HepG2 (cell line): Measurements from ENCODE around the gene WNT5B. TPM values are rescaled to one million over a fixed set of nuclear protein-coding genes. Genes with fewer than 3 reads are reported as not detected.
A peak's percentile ranks its signal among the peaks of the same experiment; 100 is the strongest.

ENCODE experiments used
- AHR ChIP-seq: IDR thresholded peaks from 2 replicates; pipeline ENCODE4 v1.6.1; 2018; ENCODE audit warnings: missing genetic modification reagents, missing compliant biosample characterization
- ARID4A ChIP-seq: sonication (generic); formaldehyde crosslinking; IDR thresholded peaks from 2 replicates; pipeline ENCODE4 v1.5.0; 2020; ENCODE audit warnings: mild to moderate bottlenecking, missing genetic modification reagents, borderline replicate concordance
- CEBPZ ChIP-seq: IDR thresholded peaks from 2 replicates; pipeline ENCODE4 v1.6.1; 2012; ENCODE audit warnings: low read length, improper control_type of control experiment
- HNRNPK ChIP-seq: fragments of 200-400 bp; formaldehyde crosslinking; IDR thresholded peaks from 2 replicates; pipeline ENCODE4 v1.6.1; 2018; ENCODE audit warnings: low read length, low read depth, moderate library complexity, mild to moderate bottlenecking; ENCODE audit not compliant: poor library complexity, severe bottlenecking
- MYPOP ChIP-seq: sonication (generic); formaldehyde crosslinking; IDR thresholded peaks from 2 replicates; pipeline ENCODE4 v1.8.1; 2023; ENCODE audit warnings: mild to moderate bottlenecking, moderate library complexity, missing genetic modification reagents
- SNAPC2 ChIP-seq: sonication (generic); formaldehyde crosslinking; IDR thresholded peaks from 2 replicates; pipeline ENCODE4 v1.8.1; 2022; ENCODE audit warnings: mild to moderate bottlenecking, missing genetic modification reagents
- TFDP2 ChIP-seq: sonication (generic); formaldehyde crosslinking; IDR thresholded peaks from 2 replicates; pipeline ENCODE4 v1.4.0; 2020; ENCODE audit warnings: missing genetic modification reagents
- ZBTB20 ChIP-seq: sonication (generic); formaldehyde crosslinking; IDR thresholded peaks from 2 replicates; pipeline ENCODE4 v1.8.1; 2023; ENCODE audit warnings: missing genetic modification reagents, low read depth, mild to moderate bottlenecking, borderline replicate concordance
- ZMAT3 ChIP-seq: sonication (generic); formaldehyde crosslinking; conservative IDR thresholded peaks from 2 replicates; pipeline ENCODE4 v1.7.0; 2021; ENCODE audit warnings: missing genetic modification reagents
- ZNF17 ChIP-seq: sonication (generic); formaldehyde crosslinking; IDR thresholded peaks from 2 replicates; pipeline ENCODE4 v1.5.0; 2020; ENCODE audit warnings: mild to moderate bottlenecking, missing genetic modification reagents
- ZNF264 ChIP-seq: sonication (generic); formaldehyde crosslinking; IDR thresholded peaks from 2 replicates; pipeline ENCODE4 v1.4.0; 2020; ENCODE audit warnings: missing genetic modification reagents
- ZNF460 ChIP-seq: sonication (generic); formaldehyde crosslinking; IDR thresholded peaks from 2 replicates; pipeline ENCODE4 v1.5.1; 2020; ENCODE audit warnings: missing genetic modification reagents, mild to moderate bottlenecking, borderline replicate concordance
- polyA plus RNA-seq, 8 experiments: library from polyadenylated mRNA; depleted of rRNA in 3 of 8; stranded (reverse) in 7 of 8; unstranded in 1 of 8; fragments of >200 nt; fragmentation: Illumina TruSeq in 4 of 8; extraction: Trizol in 4 of 8; gene quantifications; 2 replicates each; pipeline versions ENCODE4 v1.2.1 to v1.2.3, GENCODE V29; 2011 to 2016; ENCODE audit warnings: low read depth in 4 of 8, missing spikeins in 1 of 8, mixed read lengths in 1 of 8; ENCODE audit not compliant: insufficient read depth in 1 of 8
- total RNA-seq, 5 experiments: library from RNA; depleted of rRNA; stranded (reverse); fragments of >200 nt; fragmentation: Illumina TruSeq; extraction: Trizol; gene quantifications; 2 replicates each; pipeline ENCODE4 v1.2.3, GENCODE V29; 2016; ENCODE audit warnings: low read depth in 1 of 5
- TF ChIP-seq, protein P1 (sequence below): sonication (generic); formaldehyde crosslinking; IDR thresholded peaks from 2 replicates; pipeline ENCODE4 v1.4.0; 2020; ENCODE audit warnings: mild to moderate bottlenecking, low read depth, missing genetic modification reagents
- TF ChIP-seq, protein P2 (sequence below): sonication (generic); formaldehyde crosslinking; IDR thresholded peaks from 2 replicates; pipeline ENCODE4 v1.5.0; 2020; ENCODE audit warnings: missing genetic modification reagents, mild to moderate bottlenecking, borderline replicate concordance

WNT5B gene
- total and polyA plus RNA-seq, 2 of the 13 experiments (the other 11 are each of a cell fraction or from before 2014, with no cell fraction given), result 0.04 TPM; not detected in 1

GRCh38 chr12:1690578-1691122, 61.6 kb downstream of the WNT5B start, which contains the start of gene ADIPOR2 (continued):
- TF ChIP-seq ZNF460 (CRISPR knock-in tag), result no peak
- peak; percentile 100 for TF ChIP-seq HNRNPK
- TF ChIP-seq ZMAT3 (CRISPR knock-in tag), result peak; percentile 76
- TF ChIP-seq CEBPZ, result no peak
- TF ChIP-seq TFDP2, result peak; percentile 80; the same call in 1 of the 2 replicates
- no peak; the same call in 1 of the 2 replicates for TF ChIP-seq SNAPC2 (CRISPR knock-in tag)
- TF ChIP-seq MYPOP (CRISPR knock-in tag), result no peak
- peak; percentile 42; the same call in 1 of the 2 replicates for TF ChIP-seq ZBTB20 (CRISPR knock-in tag)
- TF ChIP-seq ZNF17, result no peak
- TF ChIP-seq ARID4A (CRISPR knock-in tag), result peak; percentile 77; the same call in 1 of the 2 replicates
- TF ChIP-seq ZNF264 (CRISPR knock-in tag), result 0 out of 2 replicates have a peak, but pooled peaks have one; percentile 5
- peak; percentile 72; the same call in 1 of the 2 replicates for TF ChIP-seq AHR (CRISPR knock-in tag)
- TF ChIP-seq, protein P1, sequence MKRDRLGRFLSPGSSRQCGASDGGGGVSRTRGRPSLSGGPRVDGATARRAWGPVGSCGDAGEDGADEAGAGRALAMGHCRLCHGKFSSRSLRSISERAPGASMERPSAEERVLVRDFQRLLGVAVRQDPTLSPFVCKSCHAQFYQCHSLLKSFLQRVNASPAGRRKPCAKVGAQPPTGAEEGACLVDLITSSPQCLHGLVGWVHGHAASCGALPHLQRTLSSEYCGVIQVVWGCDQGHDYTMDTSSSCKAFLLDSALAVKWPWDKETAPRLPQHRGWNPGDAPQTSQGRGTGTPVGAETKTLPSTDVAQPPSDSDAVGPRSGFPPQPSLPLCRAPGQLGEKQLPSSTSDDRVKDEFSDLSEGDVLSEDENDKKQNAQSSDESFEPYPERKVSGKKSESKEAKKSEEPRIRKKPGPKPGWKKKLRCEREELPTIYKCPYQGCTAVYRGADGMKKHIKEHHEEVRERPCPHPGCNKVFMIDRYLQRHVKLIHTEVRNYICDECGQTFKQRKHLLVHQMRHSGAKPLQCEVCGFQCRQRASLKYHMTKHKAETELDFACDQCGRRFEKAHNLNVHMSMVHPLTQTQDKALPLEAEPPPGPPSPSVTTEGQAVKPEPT, result peak; percentile 74; the same call in 1 of the 2 replicates
- TF ChIP-seq, protein P2, sequence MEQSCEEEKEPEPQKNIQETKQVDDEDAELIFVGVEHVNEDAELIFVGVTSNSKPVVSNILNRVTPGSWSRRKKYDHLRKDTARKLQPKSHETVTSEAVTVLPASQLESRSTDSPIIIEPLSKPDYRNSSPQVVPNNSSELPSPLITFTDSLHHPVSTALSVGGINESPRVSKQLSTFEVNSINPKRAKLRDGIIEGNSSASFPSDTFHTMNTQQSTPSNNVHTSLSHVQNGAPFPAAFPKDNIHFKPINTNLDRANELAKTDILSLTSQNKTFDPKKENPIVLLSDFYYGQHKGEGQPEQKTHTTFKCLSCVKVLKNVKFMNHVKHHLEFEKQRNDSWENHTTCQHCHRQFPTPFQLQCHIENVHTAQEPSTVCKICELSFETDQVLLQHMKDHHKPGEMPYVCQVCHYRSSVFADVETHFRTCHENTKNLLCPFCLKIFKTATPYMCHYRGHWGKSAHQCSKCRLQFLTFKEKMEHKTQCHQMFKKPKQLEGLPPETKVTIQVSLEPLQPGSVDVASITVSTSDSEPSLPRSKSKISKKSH (CRISPR knock-in tag), result no peak
